Bronchial smooth muscle cell (primary cell): ENCODE results near the gene F3. TPM values are rescaled to one million over a fixed set of nuclear protein-coding genes. Genes with fewer than 3 reads are reported as not detected.

Experiments
- total RNA-seq: library from RNA; depleted of rRNA; stranded (reverse); fragments of >200 nt; gene quantifications from 2 replicates; pipeline ENCODE4 v1.2.1, GENCODE V29; 2014

F3 gene
- total RNA-seq = 2.2 and 6.0 TPM in 2 replicates

GRCh38 chr1:94541246-94542087 is at the start of gene F3:
Gene F3, minus strand, starts transcription at chr1:94541759. Its CDS starts 123 bp downstream, at chr1:94541636.

Other genes with a start within 250 kb of the F3 start
- 42.1 and 45.4 TPM in 2 replicates for gene ABCD3, start 123.4 kb downstream of the F3 start, total RNA-seq